ENCODE results near the gene LRRC3C.

Gene LRRC3C

DNA sequence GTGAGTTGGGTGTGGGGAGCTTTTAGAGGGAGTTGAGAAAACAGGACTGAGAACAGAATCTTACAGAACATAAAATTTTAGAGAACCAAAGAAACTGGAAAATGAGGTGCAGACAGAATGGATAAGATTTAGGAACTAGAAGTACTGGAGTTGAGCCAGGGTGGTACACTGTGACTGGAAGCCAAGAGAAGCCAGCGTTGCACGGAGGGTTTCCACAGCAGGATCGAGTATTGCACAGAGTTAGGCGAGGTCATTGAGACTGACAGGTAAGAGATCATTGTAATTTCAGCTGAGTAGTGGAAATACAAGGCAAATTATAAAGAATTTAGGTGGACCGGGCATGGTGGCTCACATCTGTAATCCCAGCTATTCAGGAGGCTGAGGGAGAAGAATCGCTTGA is 41.8 kb downstream of the LRRC3C start:
- Histone ChIP-seq H3K4me3 (ENCODE audit: low read depth, low read length) (no peak overlapping the region), H3K9me3 (no peaks in the 10 kb centered on the region), H3K36me3 (no peaks in the 10 kb centered on the region), H3K27me3 (peaks cover 82% of the 10 kb centered on the region), H3K4me1 (no peaks in the 10 kb centered on the region)
- no peak for DNase-seq
- TF ChIP-seq, protein P1, sequence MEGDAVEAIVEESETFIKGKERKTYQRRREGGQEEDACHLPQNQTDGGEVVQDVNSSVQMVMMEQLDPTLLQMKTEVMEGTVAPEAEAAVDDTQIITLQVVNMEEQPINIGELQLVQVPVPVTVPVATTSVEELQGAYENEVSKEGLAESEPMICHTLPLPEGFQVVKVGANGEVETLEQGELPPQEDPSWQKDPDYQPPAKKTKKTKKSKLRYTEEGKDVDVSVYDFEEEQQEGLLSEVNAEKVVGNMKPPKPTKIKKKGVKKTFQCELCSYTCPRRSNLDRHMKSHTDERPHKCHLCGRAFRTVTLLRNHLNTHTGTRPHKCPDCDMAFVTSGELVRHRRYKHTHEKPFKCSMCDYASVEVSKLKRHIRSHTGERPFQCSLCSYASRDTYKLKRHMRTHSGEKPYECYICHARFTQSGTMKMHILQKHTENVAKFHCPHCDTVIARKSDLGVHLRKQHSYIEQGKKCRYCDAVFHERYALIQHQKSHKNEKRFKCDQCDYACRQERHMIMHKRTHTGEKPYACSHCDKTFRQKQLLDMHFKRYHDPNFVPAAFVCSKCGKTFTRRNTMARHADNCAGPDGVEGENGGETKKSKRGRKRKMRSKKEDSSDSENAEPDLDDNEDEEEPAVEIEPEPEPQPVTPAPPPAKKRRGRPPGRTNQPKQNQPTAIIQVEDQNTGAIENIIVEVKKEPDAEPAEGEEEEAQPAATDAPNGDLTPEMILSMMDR (IDR thresholded peaks at IDR 0.05; ENCODE audit: low read depth, low read length), result no peak

DNA sequence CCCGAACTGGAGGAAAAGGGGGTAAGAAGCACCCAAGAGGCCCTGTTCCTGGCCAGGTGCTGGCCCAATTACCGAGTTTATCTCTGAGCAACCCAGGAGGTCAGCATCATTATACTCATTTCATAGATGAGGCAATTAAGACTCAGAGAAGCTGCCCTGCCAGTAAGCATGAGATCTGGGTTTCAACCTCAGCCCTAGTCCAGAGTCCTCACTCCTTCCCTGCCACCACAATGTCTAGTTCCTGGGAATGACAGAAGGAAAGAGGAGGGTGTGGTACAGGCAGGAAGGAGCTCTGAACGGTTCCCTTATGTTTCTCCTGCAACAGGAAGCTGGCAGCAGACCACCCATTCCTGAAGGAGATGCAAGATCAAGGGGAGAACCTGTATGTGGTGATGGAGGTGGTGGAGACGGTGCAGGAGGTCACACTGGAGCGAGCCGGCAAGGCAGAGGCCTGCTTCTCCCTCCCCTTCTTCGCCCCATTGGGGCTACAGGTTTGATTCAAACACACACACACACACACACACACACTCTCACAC is 42.7 kb downstream of the LRRC3C start:
- H3K36me3 ChIP-seq, result no peaks in the 10 kb centered on the region
- no peak for DNase-seq
- TF ChIP-seq, protein P1 (IDR thresholded peaks at IDR 0.05; ENCODE audit: low read depth, low read length), result no peak
- no peak overlapping the region for H3K4me3 ChIP-seq (ENCODE audit: low read depth, low read length)
- peaks cover 82% of the 10 kb centered on the region for H3K27me3 ChIP-seq
- H3K9me3 ChIP-seq, result no peaks in the 10 kb centered on the region
- no peaks in the 10 kb centered on the region for H3K4me1 ChIP-seq

DNA sequence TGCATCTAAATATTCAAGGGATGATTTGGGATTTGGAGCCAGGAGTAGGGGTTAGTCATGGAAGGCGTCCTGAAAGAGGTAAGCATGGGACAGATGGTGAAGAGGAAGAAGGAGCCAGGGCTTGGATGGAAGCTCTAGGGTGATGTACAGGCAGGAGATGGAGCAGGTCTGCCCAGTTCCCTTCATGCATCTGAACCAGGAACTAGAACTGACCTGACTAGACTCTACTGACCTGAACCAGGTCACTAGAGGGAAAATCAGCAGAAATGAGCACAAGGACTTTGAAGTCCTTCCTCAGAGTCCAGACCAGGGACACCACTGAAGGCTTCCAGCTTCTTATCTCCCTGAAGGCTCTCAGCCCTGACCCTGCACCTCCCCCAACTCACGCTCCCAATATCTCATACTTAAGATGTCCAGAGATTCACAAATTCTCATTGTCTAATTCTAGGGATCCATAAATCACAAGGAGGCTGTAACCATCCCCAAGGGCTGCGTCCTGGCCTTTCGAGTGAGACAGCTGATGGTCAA is 43.6 kb downstream of the LRRC3C start:
- no peak overlapping the region for H3K4me3 ChIP-seq (ENCODE audit: low read depth, low read length)
- H3K27me3 ChIP-seq, result peaks cover 81% of the 10 kb centered on the region
- no peak for DNase-seq
- no peaks in the 10 kb centered on the region for H3K36me3 ChIP-seq
- H3K4me1 ChIP-seq, result no peaks in the 10 kb centered on the region
- TF ChIP-seq, protein P1 (IDR thresholded peaks at IDR 0.05; ENCODE audit: low read depth, low read length), result no peak
- no peaks in the 10 kb centered on the region for H3K9me3 ChIP-seq

DNA sequence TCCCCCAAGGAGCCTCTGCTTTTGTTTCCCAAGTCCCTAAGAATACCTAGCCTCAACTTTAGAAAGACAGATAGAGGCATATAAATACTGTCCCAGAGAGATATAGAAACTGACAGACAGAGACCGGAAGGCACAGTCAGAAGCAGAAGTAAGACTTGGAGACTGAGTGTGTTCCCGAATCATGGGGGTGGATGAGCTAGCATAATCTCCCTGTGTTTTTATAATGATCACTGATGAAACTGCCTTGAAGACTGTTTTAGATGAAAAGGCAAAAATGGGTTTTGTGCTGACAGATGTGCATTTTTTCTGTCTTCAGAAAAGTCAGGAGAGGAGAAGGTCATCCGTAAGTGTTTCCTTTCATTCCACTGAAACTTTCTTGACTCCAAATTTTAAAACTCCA is 44.7 kb downstream of the LRRC3C start:
- Histone ChIP-seq H3K4me3 (ENCODE audit: low read depth, low read length) (no peak overlapping the region), H3K36me3 (no peaks in the 10 kb centered on the region), H3K4me1 (no peaks in the 10 kb centered on the region), H3K27me3 (peaks cover 71% of the 10 kb centered on the region), H3K9me3 (no peaks in the 10 kb centered on the region)
- DNase-seq, result no peak
- TF ChIP-seq, protein P1 (IDR thresholded peaks at IDR 0.05; ENCODE audit: low read depth, low read length), result no peak

DNA sequence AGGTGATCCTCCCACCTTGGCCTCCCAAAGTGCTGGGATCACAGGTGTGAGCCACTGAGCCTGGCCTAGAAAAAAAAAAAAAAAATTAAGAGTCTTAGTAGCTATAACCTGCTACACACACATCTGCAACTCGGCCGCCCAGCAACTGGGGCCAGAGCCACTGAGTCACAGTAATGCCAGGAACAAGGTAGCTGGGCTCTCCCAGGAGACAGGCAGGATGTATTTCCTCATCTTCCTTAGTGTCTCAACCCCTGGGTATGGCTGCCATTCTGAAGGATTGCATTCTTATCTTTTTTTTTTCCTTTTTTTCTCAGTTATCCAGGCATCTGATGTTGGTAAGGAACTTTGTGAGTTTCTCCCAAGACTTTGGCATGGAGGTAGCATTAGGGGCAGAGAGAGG is 46.0 kb downstream of the LRRC3C start:
- DNase-seq, result no peak

DNA sequence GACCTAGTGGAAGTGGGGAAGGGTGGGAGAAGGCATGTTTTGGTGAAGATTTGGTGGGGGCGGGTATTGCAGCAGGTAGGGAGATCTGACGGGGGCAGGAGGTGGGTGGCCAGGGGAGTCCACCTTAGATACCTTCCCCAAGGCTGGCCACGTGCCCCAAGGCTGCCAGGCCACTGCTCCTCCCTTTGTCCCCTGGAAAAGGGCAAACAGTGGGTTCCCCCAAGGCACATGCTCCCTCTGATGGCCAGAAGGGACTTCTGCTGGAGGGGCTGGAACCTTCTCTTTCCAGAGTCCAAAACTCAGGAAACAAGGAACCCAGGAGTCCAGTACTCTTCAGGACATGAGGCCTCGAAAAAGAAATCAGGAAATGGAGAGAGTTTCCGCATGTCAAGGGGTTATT is 46.9 kb downstream of the LRRC3C start:
- Histone ChIP-seq H3K4me1 (no peaks in the 10 kb centered on the region), H3K36me3 (no peaks in the 10 kb centered on the region), H3K27me3 (peaks cover 55% of the 10 kb centered on the region), H3K9me3 (no peaks in the 10 kb centered on the region), H3K4me3 (ENCODE audit: low read depth, low read length) (no peak overlapping the region)
- no peak for DNase-seq
- TF ChIP-seq, protein P1 (IDR thresholded peaks at IDR 0.05; ENCODE audit: low read depth, low read length), result no peak

More for the DNA sequence above, 46.0 kb downstream of the LRRC3C start:
- TF ChIP-seq, protein P1 (IDR thresholded peaks at IDR 0.05; ENCODE audit: low read depth, low read length), result no peak
- H3K27me3 ChIP-seq, result peaks cover 63% of the 10 kb centered on the region
- H3K9me3 ChIP-seq, result no peaks in the 10 kb centered on the region
- H3K4me3 ChIP-seq (ENCODE audit: low read depth, low read length), result no peak overlapping the region
- H3K36me3 ChIP-seq, result no peaks in the 10 kb centered on the region
- H3K4me1 ChIP-seq, result no peaks in the 10 kb centered on the region
